ENCODE results near the gene LINC01488. TPM values are rescaled to one million over a fixed set of nuclear protein-coding genes. Genes with fewer than 3 reads are reported as not detected.

Gene LINC01488
- total RNA-seq, 1 experiment from 2014 or later = not detected

GRCh38 chr11:69479591-69480271 is 1.7 kb upstream of the LINC01488 start:
- CTCF ChIA-PET = no interaction called here
- Histone ChIP-seq H3K4me3 (replicated peaks in 1 of 2; ENCODE audit: low read depth in 1 of 2, low read length in 2 of 2) (no peak overlapping the region), H3K9ac (ENCODE audit: low read length) (no peak overlapping the region), H3K4me1 (ENCODE audit: control insufficient read depth in 1 of 2, insufficient read depth in 2 of 2, low read length in 2 of 2) (peaks cover 0 to 15% of the 10 kb centered on the region in 2 experiments; a peak in 3 of 4 replicates), H4K20me1 (ENCODE audit: insufficient read depth) (no peaks in the 10 kb centered on the region), H3K9me3 (ENCODE audit: control insufficient read depth in 1 of 2, insufficient read depth in 1 of 2, low read depth in 1 of 2, low read length in 2 of 2) (no peaks in the 10 kb centered on the region), H2AFZ (ENCODE audit: low read depth, low read length, poor library complexity, severe bottlenecking) (no peak overlapping the region), H3K27me3 (ENCODE audit: insufficient read depth, low read length) (no peaks in the 10 kb centered on the region), H3K4me2 (ENCODE audit: low read length) (peak overlapping the region; percentile 33), H3K27ac (ENCODE audit: low read depth, low read length) (no peak overlapping the region), H3K79me2 (ENCODE audit: insufficient read depth, low read length) (no peaks in the 10 kb centered on the region), H3K36me3 (ENCODE audit: control insufficient read depth in 1 of 2, insufficient read depth in 2 of 2, low read length in 2 of 2) (no peaks in the 10 kb centered on the region), H3K9me2 (ENCODE audit: insufficient read depth) (no peaks in the 10 kb centered on the region)
- DNase-seq (ENCODE audit: low read depth, low spot score) (no peak), ATAC-seq (peak; percentile 32; the same call in 1 of the 2 replicates)
- POLR2A ChIA-PET = no interaction called here
- intact Hi-C loops (cut with micrococcal nuclease) = no loop called here
- TF ChIP-seq SIN3A (IDR thresholded peaks at IDR 0.05; ENCODE audit: low read depth) (no peak), SRF (IDR thresholded peaks at IDR 0.05; ENCODE audit: low read depth) (no peak), EZH2phosphoT487 (IDR thresholded peaks at IDR 0.05; ENCODE audit: borderline replicate concordance) (no peak), RAD21 (IDR thresholded peaks at IDR 0.05; ENCODE audit: low read depth) (no peak), EGR1 (IDR thresholded peaks at IDR 0.05; ENCODE audit: low read depth) (no peak), CBX3 (IDR thresholded peaks at IDR 0.05; ENCODE audit: low read depth) (no peak), JUND (IDR thresholded peaks at IDR 0.05) (no peak), YY1 (IDR thresholded peaks at IDR 0.05; ENCODE audit: extremely low read depth, insufficient replicate concordance, low read depth, low read length) (no peak), ZBTB33 (IDR thresholded peaks at IDR 0.05; ENCODE audit: extremely low read depth, insufficient replicate concordance, low read length) (no peak), ZFX (IDR thresholded peaks at IDR 0.05) (no peak), REST (IDR thresholded peaks at IDR 0.05; ENCODE audit: low read depth) (no peak), POLR2A (IDR thresholded peaks at IDR 0.05; ENCODE audit: borderline replicate concordance, extremely low read depth, insufficient read depth, insufficient read length) (no peak), FOSL1 (IDR thresholded peaks at IDR 0.05; ENCODE audit: low read depth) (no peak), ZNF274 (IDR thresholded peaks at IDR 0.05; ENCODE audit: low read depth, low read length) (no peak)
- RAD21 ChIA-PET (ENCODE audit: low non-redundant PET in 1 of 2, low total read pairs in 2 of 2, uncharacterized antibody in 2 of 2, unreplicated experiment in 2 of 2) = no interaction called here
- BruUV-seq (replicated peaks) = no TSS peak
